22Rv1 (cell line): ENCODE results near the gene LENG8.
"Not testable (repeated sequence)": the region's sequence is repeated elsewhere in the genome, so short reads cannot be mapped to it uniquely, and the experiment has no call there.

ENCODE experiments used
- ZFX ChIP-seq: fragments of 450-650 bp; IDR thresholded peaks from 2 replicates; pipeline ENCODE4 v1.6.1; 2017; ENCODE audit warnings: antibody characterized with exemption, borderline replicate concordance
- TF ChIP-seq, protein P1 (sequence below): fragments of 450-650 bp; IDR thresholded peaks from 2 replicates; pipeline ENCODE4 v1.5.1; 2017; ENCODE audit warnings: mild to moderate bottlenecking

DNA sequence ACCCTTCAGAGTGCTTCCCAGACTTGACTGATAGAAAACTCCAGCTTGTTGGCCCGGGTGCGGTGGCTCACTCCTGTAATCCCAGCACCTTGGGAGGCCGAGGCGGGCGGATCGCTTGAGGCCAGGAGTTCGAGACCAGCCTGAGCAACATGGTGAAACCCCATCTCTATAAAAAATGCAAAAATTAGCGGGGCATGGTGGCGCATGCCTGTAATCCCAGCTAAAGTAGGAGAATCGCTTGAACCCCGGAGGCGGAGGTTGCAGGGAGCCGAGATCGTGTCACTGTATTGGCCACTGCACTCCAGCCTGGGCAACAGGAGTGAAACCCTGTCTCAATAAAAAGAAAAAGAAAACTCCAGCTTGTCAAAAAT lies 17.1 kb downstream of the LENG8 start:
- TF ChIP-seq, protein P1, sequence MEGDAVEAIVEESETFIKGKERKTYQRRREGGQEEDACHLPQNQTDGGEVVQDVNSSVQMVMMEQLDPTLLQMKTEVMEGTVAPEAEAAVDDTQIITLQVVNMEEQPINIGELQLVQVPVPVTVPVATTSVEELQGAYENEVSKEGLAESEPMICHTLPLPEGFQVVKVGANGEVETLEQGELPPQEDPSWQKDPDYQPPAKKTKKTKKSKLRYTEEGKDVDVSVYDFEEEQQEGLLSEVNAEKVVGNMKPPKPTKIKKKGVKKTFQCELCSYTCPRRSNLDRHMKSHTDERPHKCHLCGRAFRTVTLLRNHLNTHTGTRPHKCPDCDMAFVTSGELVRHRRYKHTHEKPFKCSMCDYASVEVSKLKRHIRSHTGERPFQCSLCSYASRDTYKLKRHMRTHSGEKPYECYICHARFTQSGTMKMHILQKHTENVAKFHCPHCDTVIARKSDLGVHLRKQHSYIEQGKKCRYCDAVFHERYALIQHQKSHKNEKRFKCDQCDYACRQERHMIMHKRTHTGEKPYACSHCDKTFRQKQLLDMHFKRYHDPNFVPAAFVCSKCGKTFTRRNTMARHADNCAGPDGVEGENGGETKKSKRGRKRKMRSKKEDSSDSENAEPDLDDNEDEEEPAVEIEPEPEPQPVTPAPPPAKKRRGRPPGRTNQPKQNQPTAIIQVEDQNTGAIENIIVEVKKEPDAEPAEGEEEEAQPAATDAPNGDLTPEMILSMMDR = not testable (repeated sequence)
- not testable (repeated sequence) for TF ChIP-seq ZFX
